CD4-positive, alpha-beta T cell treated with Interleukin-4 for 4 hours (primary cell): ENCODE results near the gene FBXL4.

Experiments used
- DNase-seq: peaks from one replicate; pipeline ENCODE4 v3.0.0-alpha.2; 2020

FBXL4 gene

DNA sequence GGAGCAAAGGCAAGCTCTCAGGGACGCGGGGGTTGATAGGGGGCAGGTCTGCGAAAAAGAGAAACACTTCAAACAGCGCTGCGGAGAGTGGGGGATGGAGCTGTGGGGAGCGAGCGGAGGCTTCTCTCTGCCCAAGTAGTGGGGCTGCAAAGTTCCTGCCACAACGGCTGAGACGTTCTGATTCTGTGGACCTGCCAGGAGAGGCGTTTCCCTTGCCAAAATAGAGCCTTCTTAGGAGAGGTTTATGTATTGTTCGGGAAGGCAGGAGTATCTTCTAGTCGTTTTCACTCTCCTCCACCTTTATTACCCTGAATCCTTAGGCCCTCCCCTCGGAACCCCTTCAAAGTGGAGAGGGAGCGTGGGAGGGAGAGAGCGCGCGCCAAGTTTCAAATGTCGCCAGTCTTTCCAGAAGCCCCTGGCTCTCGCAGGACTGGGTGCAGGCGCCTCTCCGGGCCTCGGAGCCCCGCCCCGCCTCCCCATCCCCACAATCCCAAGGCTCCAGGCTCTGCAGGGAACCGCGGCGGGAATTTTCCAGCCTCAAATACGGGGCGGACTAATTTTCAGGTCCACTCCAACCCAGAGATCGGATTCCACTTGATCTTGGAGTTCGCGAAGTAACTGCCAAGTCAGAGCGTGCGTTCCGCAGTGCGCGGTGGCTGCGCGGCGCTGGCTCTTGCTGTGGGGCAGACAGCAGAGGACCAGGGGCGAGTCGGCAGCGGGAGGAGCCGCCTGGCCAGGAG, 123.4 kb downstream of the FBXL4 start:
- no peak for DNase-seq

DNA sequence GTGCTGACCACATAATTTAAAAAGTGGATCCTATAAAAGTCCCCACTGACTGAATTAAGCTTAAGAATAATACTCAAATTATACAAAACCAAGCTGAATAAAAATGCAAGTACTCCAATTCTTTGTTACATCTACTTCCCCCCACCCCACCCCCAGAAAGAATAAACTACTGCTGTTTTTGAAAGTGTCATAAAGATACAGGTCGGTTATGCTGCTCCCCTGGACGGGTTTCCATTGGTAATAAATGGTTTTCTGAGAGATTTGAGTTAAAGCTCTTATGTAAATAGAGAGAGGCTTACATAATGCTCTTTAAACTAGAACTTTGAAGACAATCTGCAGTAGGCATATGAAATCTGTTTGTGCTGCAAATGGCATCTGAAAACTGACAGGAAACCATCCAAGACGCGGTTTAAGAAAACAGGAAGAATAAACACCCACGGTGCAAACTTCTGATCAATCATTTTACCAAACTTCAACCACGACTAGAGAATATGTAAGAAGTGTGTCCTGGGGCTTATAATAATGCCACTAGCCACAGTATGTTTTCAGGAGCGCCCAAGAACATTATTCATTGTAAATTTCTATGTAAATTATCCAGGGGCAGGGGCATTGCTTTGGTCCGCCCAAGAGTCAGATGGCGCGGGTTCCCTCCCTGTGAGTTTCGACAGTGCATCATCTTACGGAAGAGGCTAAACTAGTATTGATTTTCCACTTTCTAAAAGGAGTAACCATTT, 124.2 kb downstream of the FBXL4 start:
- no peak for DNase-seq

DNA sequence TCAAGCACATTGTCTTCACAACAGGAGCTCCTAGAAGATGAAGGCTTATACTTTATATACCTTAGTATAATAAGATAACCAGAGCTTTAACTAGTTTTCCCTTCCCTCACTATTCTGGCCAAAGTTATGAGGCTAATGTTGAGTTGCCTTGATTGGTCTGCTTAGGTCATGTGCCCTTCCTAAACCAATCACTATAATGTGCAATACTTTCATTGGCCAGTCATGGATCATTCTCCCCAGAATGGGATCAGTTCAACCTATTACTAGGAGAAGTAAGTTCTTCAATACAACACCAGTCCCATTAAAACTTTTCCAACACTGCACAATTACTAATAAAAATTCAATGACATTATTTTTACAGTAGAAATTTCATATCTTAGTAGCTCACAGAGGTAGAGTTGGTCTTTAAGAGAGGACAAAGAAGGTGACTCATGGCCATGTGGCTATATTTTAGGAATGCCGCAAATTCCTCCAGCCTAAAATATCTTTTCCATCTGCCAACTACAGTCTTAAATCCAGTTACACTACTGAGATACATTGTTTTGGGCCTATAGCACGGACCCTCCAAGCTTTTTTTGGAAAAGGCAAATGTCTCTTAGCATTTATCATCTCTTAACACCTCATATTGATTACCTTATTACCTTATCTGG, 125.9 kb downstream of the FBXL4 start:
- no peak for DNase-seq
